Body of pancreas (tissue), 4 donors: Measurements from ENCODE around the gene ZNF184.

ENCODE experiments used
- CTCF ChIP-seq, 7 experiments: fragments of 450-650 bp in 4 of 7; fragments of 200-600 bp in 3 of 7; sonication (generic) in 3 of 7; IDR thresholded peaks; one replicate each; pipeline ENCODE4 v1.5.1; 2016 to 2019; ENCODE audit warnings: antibody characterized with exemption in 7 of 7
- POLR2A ChIP-seq, 3 donors: fragments of 450-650 bp; IDR thresholded peaks; one replicate each; pipeline ENCODE4 v1.6.1; 2016; ENCODE audit warnings: antibody characterized with exemption in 3 of 3, mild to moderate bottlenecking in 2 of 3

- TF ChIP-seq CTCF (IDR thresholded peaks at IDR 0.05) = no peak
- TF ChIP-seq POLR2A (IDR thresholded peaks at IDR 0.05) = no peak
These were observed 71.8 kb downstream of the ZNF184 start for GRCh38 chr6:27400877-27401642.
